MCF 10A (cell line): Measurements from ENCODE around the gene PPP3CA. TPM values are rescaled to one million over a fixed set of nuclear protein-coding genes. Genes with fewer than 3 reads are reported as not detected.

Source experiments
- BruUV-seq: library from RNA; stranded (reverse); fragments of 400-500 nt; replicated peaks from 2 replicates; lab custom pipeline; 2021; lab: Mats Ljungman, UMichigan
- CTCF ChIA-PET: fragments of 300-600 bp; sonication (Branson Sonifier 250); formaldehyde crosslinking; extraction: SDS; loops from one replicate; lab custom pipeline; 2021; ENCODE audit warnings: antibody characterized with exemption, inconsistent platforms; lab: Yijun Ruan, JAX
- POLR2A ChIA-PET: fragments of 300-600, 350-650 bp; sonication (Branson Sonifier 250); formaldehyde crosslinking; extraction: SDS; loops from one replicate; lab custom pipeline; 2020; ENCODE audit warnings: antibody characterized with exemption, inconsistent platforms; lab: Yijun Ruan, JAX
- DNase-seq: peaks from one replicate; pipeline ENCODE4 v3.0.0-alpha.2; 2018; ENCODE audit not compliant: unreplicated experiment
- H3K27ac Mint-ChIP-seq: one replicate; pipeline ENCODE4 v1.8.0; 2022; ENCODE audit warnings: mild to moderate bottlenecking, low read depth, mixed read lengths; ENCODE audit not compliant: unreplicated experiment
- H3K27me3 Mint-ChIP-seq: one replicate; pipeline ENCODE4 v1.8.0; 2022; ENCODE audit warnings: mixed read lengths; ENCODE audit not compliant: insufficient read depth, unreplicated experiment
- H3K36me3 Mint-ChIP-seq: one replicate; pipeline ENCODE4 v1.8.0; 2022; ENCODE audit warnings: mild to moderate bottlenecking, moderate library complexity, mixed read lengths; ENCODE audit not compliant: insufficient read depth, unreplicated experiment
- H3K4me1 Mint-ChIP-seq: one replicate; pipeline ENCODE4 v1.8.0; 2022; ENCODE audit warnings: mixed read lengths; ENCODE audit not compliant: insufficient read depth, unreplicated experiment
- H3K4me3 Mint-ChIP-seq: one replicate; pipeline ENCODE4 v1.8.0; 2022; ENCODE audit warnings: mild to moderate bottlenecking, moderate library complexity, mixed read lengths; ENCODE audit not compliant: unreplicated experiment
- H3K9me3 Mint-ChIP-seq: one replicate; pipeline ENCODE4 v1.8.0; 2022; ENCODE audit warnings: mixed read lengths; ENCODE audit not compliant: unreplicated experiment
- CTCF ChIP-seq: fragments of 200-600 bp; IDR thresholded peaks from one replicate; pipeline ENCODE4 v1.8.0; 2022; ENCODE audit warnings: antibody characterized with exemption, mild to moderate bottlenecking; ENCODE audit not compliant: unreplicated experiment
- intact Hi-C: fragments of 100-400 bp; cut with micrococcal nuclease; formaldehyde crosslinking; loops from 2 replicates; pipeline ENCODE4 v1.14.1; 2022
- total RNA-seq: library from RNA; stranded (reverse); gene quantifications from 2 replicates; pipeline ENCODE4 v1.2.3, GENCODE V29; 2022

The PPP3CA gene
- total RNA-seq, 1 experiment from 2014 or later, result 73.0 TPM

- no TSS peak for BruUV-seq
- ChIA-PET CTCF (interaction anchor here (0.6 to 1.2 kb wide), 5 partner anchors 15 to 1243 kb away, joined by 3 read pairs; no protein-coding TSS in a partner anchor), POLR2A (interaction anchor here (1.1 to 1.2 kb wide), 3 partner anchors 10 to 55 kb away, joined by 3 to 4 read pairs (median 3); partner anchors contain the start of gene PPP3CA)
- Mint-ChIP-seq H3K27me3 (no peaks in the 10 kb centered on the region), H3K27ac (no peak overlapping the region), H3K36me3 (no peaks in the 10 kb centered on the region), H3K9me3 (no peaks in the 10 kb centered on the region), H3K4me3 (no peak overlapping the region), H3K4me1 (peaks cover 24% of the 10 kb centered on the region)
- intact Hi-C loops, result no loop called here
- TF ChIP-seq CTCF, result no peak
- no peak for DNase-seq
Measured at GRCh38 chr4:101292214-101292613, 55.1 kb downstream of the PPP3CA start.

- TF ChIP-seq CTCF, result no peak
- BruUV-seq, result no TSS peak
- Mint-ChIP-seq H3K9me3 (no peaks in the 10 kb centered on the region), H3K27ac (no peak overlapping the region), H3K4me3 (no peak overlapping the region), H3K27me3 (no peaks in the 10 kb centered on the region), H3K36me3 (no peaks in the 10 kb centered on the region), H3K4me1 (peaks cover 24% of the 10 kb centered on the region)
- ChIA-PET POLR2A (interaction anchor here (1.1 to 1.6 kb wide), 2 partner anchors 38 to 60 kb away, joined by 3 read pairs; no protein-coding TSS in a partner anchor), CTCF (no interaction called here)
- no peak for DNase-seq
- intact Hi-C loops, result no loop called here
Measured at GRCh38 chr4:101291198-101291597, 56.1 kb downstream of the PPP3CA start.

GRCh38 chr4:101290654-101291053 is 56.7 kb downstream of the PPP3CA start:
- no TSS peak for BruUV-seq
- H3K36me3 Mint-ChIP-seq, result no peaks in the 10 kb centered on the region
- POLR2A ChIA-PET, result interaction anchor here (0.8 to 1.6 kb wide), 4 partner anchors 16 to 59 kb away, joined by 3 read pairs; no protein-coding TSS in a partner anchor

GRCh38 chr4:101289306-101289705 is 58.0 kb downstream of the PPP3CA start:
- TF ChIP-seq CTCF, result no peak
- Mint-ChIP-seq H3K27me3 (no peaks in the 10 kb centered on the region), H3K27ac (no peak overlapping the region), H3K4me3 (no peak overlapping the region), H3K36me3 (no peaks in the 10 kb centered on the region), H3K4me1 (peaks cover 29% of the 10 kb centered on the region), H3K9me3 (no peaks in the 10 kb centered on the region)
- intact Hi-C loops, result no loop called here
- ChIA-PET POLR2A (no interaction called here), CTCF (no interaction called here)
- no TSS peak for BruUV-seq
- DNase-seq, result no peak

More at GRCh38 chr4:101290654-101291053, 56.7 kb downstream of the PPP3CA start:
- CTCF ChIA-PET, result no interaction called here
- TF ChIP-seq CTCF, result no peak
- no peaks in the 10 kb centered on the region for H3K27me3 Mint-ChIP-seq
- peaks cover 24% of the 10 kb centered on the region for H3K4me1 Mint-ChIP-seq
- intact Hi-C loops, result no loop called here
- no peak overlapping the region for H3K27ac Mint-ChIP-seq
- H3K9me3 Mint-ChIP-seq, result no peaks in the 10 kb centered on the region
- no peak overlapping the region for H3K4me3 Mint-ChIP-seq
- DNase-seq, result no peak
